ENCODE data around the gene CSNK1A1L. TPM values are rescaled to one million over a fixed set of nuclear protein-coding genes. Genes with fewer than 3 reads are reported as not detected.
"Not testable (repeated sequence)": the region's sequence is repeated elsewhere in the genome, so short reads cannot be mapped to it uniquely, and the experiment has no call there.

Gene CSNK1A1L
- total RNA-seq, 4 donors from 2014 or later: not detected

- WGBS, 2 donors: 74 to 78% methylated on average over 5 to 6 of the region's 6 CpGs
- Histone ChIP-seq H3K9me3 (no peaks in the 10 kb centered on the region), H3K4me3 (no peak overlapping the region), H3K27me3 (no peaks in the 10 kb centered on the region), H3K27ac (no peak overlapping the region), H3K4me1 (no peaks in the 10 kb centered on the region), H3K36me3 (no peaks in the 10 kb centered on the region)
- TF ChIP-seq CTCF (IDR thresholded peaks at IDR 0.05): no peak
- no peak for TF ChIP-seq POLR2A (IDR thresholded peaks at IDR 0.05)
- intact Hi-C loops (cut with DNase I): no loop called here
- DNase-seq: no peak
These were observed 39.5 kb downstream of the CSNK1A1L start for GRCh38 chr13:37065890-37066526.

- WGBS, 2 donors: 21 to 23% methylated on average over 10 of the region's 10 CpGs
- Histone ChIP-seq H3K4me1 (peaks cover 3 to 27% (median 10%) of the 10 kb centered on the region in 3 donors), H3K9me3 (no peaks in the 10 kb centered on the region), H3K36me3 (peaks cover 0 to 8% (median 0%) of the 10 kb centered on the region in 3 donors), H3K27me3 (no peaks in the 10 kb centered on the region), H3K27ac (peak overlapping the region; percentile 94 to 96 (median 96)), H3K4me3 (peak overlapping the region; percentile 78 to 95 (median 88))
- no peak for TF ChIP-seq CTCF (IDR thresholded peaks at IDR 0.05)
- TF ChIP-seq POLR2A (IDR thresholded peaks at IDR 0.05): no peak
- intact Hi-C loops (cut with DNase I): loop anchor here (5.0 kb wide), 1 partner anchor 63 kb away; the partner anchor contains the start of gene ALG5
- no peak for DNase-seq
These were observed 45.6 kb downstream of the CSNK1A1L start for GRCh38 chr13:37059848-37060192.

DNA sequence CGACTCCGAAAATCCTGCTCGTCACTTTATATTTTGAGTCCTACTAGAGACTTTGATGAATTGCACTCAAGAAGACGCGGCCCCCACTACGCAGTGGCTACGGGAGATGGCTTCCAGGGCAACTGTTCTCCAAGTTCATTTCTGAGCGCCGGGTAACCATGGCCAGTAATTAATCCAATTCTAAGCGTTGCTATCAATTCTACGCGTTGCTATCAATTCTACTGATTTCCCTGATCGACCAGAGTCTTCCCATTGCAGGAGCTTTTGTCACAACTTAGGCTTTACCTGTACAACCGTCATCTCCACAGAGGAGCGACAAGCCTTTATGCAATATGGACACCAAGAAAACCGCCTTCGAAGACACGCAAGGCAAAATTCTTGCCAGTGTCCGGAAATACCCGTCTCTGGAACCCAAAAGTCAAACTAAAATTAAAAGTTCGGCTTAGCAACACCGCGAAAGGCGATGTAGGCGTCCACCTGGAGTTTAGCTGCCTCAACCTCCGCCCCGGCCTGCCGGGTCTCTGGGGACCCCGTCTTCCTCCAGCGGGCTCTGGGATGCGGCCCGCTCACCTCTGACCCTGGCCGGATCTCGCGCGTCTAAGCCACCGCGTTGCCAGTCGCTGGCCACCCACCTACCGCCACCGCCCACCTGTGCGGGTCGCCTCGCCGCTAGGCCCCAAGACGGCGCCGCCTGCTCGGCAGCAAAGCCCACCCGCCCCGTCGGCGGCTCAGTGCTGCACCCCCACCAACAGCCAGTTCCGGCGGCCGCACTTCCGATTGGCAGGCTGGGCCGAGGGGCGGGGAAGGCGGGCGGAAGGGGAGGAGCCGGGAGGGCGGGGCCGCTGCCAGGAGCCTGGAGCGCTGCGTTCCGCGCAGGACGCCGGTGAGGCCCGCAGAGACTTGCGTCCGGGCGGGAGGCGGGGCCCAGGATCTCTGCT lies 46.3 kb downstream of the CSNK1A1L start, which contains the start of gene SUPT20H:
Gene SUPT20H, minus strand, starts transcription at position 779 of the 938 bp plus-strand sequence. CDS start 8,198 bp downstream, outside the sequence.
- H3K27me3 ChIP-seq: no peaks in the 10 kb centered on the region
- H3K27ac ChIP-seq: peak within 1 kb of the TSS; percentile 94 to 96 (median 96)
- WGBS, 2 donors: 0 to 1% methylated on average over 28 to 40 of the region's 75 CpGs
- DNase-seq: peak; percentile 71
- no peaks in the 10 kb centered on the region for H3K9me3 ChIP-seq
- TF ChIP-seq POLR2A (IDR thresholded peaks at IDR 0.05): peak in 3 of 4 donors; percentile 48 to 91 (median 64)
- no peak for TF ChIP-seq CTCF (IDR thresholded peaks at IDR 0.05)
- H3K4me3 ChIP-seq: peak within 1 kb of the TSS; percentile 78 to 95 (median 88)
- peaks cover 3 to 27% (median 10%) of the 10 kb centered on the region in 3 donors for H3K4me1 ChIP-seq
- peaks cover 0 to 8% (median 0%) of the 10 kb centered on the region in 3 donors for H3K36me3 ChIP-seq
- intact Hi-C loops (cut with DNase I): loop anchor here (5.0 kb wide), 1 partner anchor 62 kb away; the partner anchor contains the start of gene ALG5

- peaks cover 3 to 27% (median 10%) of the 10 kb centered on the region in 3 donors for H3K4me1 ChIP-seq
- not testable (repeated sequence) for H3K4me3 ChIP-seq, H3K27ac ChIP-seq, H3K9me3 ChIP-seq, H3K36me3 ChIP-seq, DNase-seq, H3K27me3 ChIP-seq
- intact Hi-C loops (cut with DNase I): loop anchor here (5.0 kb wide), 1 partner anchor 59 kb away; the partner anchor contains the start of gene ALG5
- 85 to 100% methylated on average over 2 of the region's 2 CpGs for WGBS, 2 donors
These were observed 49.2 kb downstream of the CSNK1A1L start for GRCh38 chr13:37056228-37056627.

Other genes with a start within 250 kb of the CSNK1A1L start
- 1 to 10 TPM in 3 of 4 donors, under 1 TPM in 1; 0.88 to 7.8 (median 2.9) TPM for gene SMAD9, start 185.4 kb downstream of the CSNK1A1L start, total RNA-seq
- 10 to 100 TPM; 15.0 to 43.1 (median 23.3) TPM for gene ALG5, start 106.3 kb downstream of the CSNK1A1L start, total RNA-seq
- gene EXOSC8, start 104.9 kb downstream of the CSNK1A1L start, total RNA-seq: 10 to 100 TPM; 12.4 to 33.0 (median 28.1) TPM
- gene SUPT20H, start 46.0 kb downstream of the CSNK1A1L start, total RNA-seq: 10 to 100 TPM; 18.1 to 40.2 (median 27.1) TPM

Data from esophagus squamous epithelium (tissue), 5 donors.